ENCODE data around the gene HES3.

The HES3 gene

GRCh38 chr1:6224718-6225117, 19.3 kb upstream of the HES3 start:
- DNase-seq (ENCODE audit: extremely low read depth, insufficient read length): no peak
- peaks cover 35% of the 10 kb centered on the region for H3K36me3 ChIP-seq (ENCODE audit: control insufficient read depth, insufficient read depth, low read length)

DNA sequence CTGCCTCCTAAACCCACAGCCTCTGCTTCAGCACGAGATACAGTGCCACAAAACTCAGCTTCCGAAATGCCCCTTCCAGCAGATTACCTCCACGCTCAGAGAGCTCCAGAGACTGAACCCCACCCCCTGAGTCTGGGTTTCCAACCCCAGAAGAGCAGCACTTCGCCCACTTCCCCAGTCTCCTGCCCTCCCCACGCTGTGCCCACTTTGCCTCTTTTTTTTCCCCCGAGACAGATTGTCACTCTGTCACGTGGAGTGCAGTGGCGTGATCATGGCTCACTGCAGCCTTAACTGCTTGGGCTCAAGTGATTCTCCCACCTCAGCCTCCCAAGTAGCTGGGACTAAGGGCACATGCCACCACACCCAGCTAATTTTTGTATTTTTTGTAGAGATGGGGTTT, 18.3 kb upstream of the HES3 start:
- no peak for DNase-seq (ENCODE audit: extremely low read depth, insufficient read length)
- TF ChIP-seq, protein P1, sequence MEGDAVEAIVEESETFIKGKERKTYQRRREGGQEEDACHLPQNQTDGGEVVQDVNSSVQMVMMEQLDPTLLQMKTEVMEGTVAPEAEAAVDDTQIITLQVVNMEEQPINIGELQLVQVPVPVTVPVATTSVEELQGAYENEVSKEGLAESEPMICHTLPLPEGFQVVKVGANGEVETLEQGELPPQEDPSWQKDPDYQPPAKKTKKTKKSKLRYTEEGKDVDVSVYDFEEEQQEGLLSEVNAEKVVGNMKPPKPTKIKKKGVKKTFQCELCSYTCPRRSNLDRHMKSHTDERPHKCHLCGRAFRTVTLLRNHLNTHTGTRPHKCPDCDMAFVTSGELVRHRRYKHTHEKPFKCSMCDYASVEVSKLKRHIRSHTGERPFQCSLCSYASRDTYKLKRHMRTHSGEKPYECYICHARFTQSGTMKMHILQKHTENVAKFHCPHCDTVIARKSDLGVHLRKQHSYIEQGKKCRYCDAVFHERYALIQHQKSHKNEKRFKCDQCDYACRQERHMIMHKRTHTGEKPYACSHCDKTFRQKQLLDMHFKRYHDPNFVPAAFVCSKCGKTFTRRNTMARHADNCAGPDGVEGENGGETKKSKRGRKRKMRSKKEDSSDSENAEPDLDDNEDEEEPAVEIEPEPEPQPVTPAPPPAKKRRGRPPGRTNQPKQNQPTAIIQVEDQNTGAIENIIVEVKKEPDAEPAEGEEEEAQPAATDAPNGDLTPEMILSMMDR (IDR thresholded peaks at IDR 0.05; ENCODE audit: insufficient read depth, low read length, poor library complexity, severe bottlenecking): no peak
- Histone ChIP-seq H3K36me3 (ENCODE audit: control insufficient read depth, insufficient read depth, low read length) (peaks cover 32% of the 10 kb centered on the region), H3K4me3 (replicated peaks; ENCODE audit: low read depth, low read length) (no peak overlapping the region), H3K27me3 (replicated peaks; ENCODE audit: control insufficient read depth, insufficient read depth, low read length) (no peaks in the 10 kb centered on the region)

More at GRCh38 chr1:6224718-6225117, 19.3 kb upstream of the HES3 start:
- Histone ChIP-seq H3K4me3 (replicated peaks; ENCODE audit: low read depth, low read length) (no peak overlapping the region), H3K27me3 (replicated peaks; ENCODE audit: control insufficient read depth, insufficient read depth, low read length) (no peaks in the 10 kb centered on the region)
- TF ChIP-seq, protein P1 (IDR thresholded peaks at IDR 0.05; ENCODE audit: insufficient read depth, low read length, poor library complexity, severe bottlenecking): no peak

- Histone ChIP-seq H3K27me3 (replicated peaks; ENCODE audit: control insufficient read depth, insufficient read depth, low read length) (no peaks in the 10 kb centered on the region), H3K4me3 (replicated peaks; ENCODE audit: low read depth, low read length) (no peak overlapping the region), H3K36me3 (ENCODE audit: control insufficient read depth, insufficient read depth, low read length) (peaks cover 15% of the 10 kb centered on the region)
- TF ChIP-seq, protein P1 (IDR thresholded peaks at IDR 0.05; ENCODE audit: insufficient read depth, low read length, poor library complexity, severe bottlenecking): no peak
- DNase-seq (ENCODE audit: extremely low read depth, insufficient read length): no peak
Measured at GRCh38 chr1:6233376-6233775, 10.6 kb upstream of the HES3 start.

DNA sequence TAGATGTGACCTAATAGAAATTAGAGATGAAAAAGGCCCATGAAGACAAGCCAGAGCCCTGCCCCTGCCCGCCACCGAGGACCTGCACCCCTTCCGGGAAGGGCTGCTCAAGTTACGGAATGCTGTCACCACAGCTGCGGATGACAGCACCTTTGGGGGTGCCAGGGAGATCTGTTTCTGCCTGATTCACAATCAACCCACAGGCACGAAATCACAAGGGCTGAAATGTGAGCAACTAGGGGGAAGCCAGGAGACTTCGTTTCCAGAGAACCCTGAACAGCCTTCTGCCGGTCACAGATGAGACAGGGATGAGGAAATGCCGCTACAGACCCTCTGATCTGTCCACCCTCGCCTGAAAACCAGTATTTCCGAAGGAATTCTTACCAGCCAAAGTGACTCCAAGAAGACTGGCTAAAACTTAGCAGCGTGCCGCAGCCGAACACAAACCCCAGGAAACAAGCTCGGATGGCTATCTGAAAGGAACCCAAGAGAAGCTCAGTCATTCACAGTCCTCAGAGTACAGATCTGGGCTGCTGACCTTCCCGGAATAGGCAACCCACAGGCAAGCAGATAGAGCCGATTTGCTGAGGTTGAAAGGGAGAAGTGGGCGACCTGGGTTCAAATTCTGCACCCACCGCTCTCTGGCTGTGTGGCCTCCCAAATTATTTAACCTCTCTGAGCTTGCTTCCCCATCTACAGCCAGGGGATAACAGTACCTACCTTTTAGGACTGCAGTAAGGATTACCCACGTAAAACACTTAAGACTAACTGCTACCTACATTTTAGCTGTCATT, 9.3 kb upstream of the HES3 start:
- H3K36me3 ChIP-seq (ENCODE audit: control insufficient read depth, insufficient read depth, low read length): peaks cover 11% of the 10 kb centered on the region
- no peaks in the 10 kb centered on the region; the same call in 1 of the 2 replicates for H3K27me3 ChIP-seq (replicated peaks; ENCODE audit: control insufficient read depth, insufficient read depth, low read length)
- DNase-seq (ENCODE audit: extremely low read depth, insufficient read length): no peak
- TF ChIP-seq, protein P1 (IDR thresholded peaks at IDR 0.05; ENCODE audit: insufficient read depth, low read length, poor library complexity, severe bottlenecking): no peak
- H3K4me3 ChIP-seq (replicated peaks; ENCODE audit: low read depth, low read length): peak overlapping the region; percentile 88

DNA sequence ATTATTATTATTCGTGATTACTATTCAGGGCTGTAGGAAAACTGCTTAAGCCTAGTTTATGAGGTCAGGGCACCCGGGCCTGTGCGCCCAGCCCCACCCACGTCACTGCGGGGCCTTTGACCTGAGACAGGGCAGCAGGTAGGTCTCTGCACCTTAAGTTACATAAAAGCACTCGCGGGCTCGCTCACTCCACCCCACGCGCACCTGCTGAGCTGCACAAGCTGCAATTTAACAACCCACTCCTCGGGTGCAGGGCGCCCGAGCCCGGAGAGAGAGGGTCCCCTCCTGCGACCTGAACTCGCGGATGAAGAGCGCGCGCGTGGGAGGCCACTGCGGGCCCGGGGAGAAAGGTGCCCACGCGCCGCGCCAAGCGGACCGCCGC, 8.7 kb upstream of the HES3 start:
- DNase-seq (ENCODE audit: extremely low read depth, insufficient read length): peak; percentile 50
- Histone ChIP-seq H3K36me3 (ENCODE audit: control insufficient read depth, insufficient read depth, low read length) (peaks cover 11% of the 10 kb centered on the region), H3K27me3 (replicated peaks; ENCODE audit: control insufficient read depth, insufficient read depth, low read length) (no peaks in the 10 kb centered on the region; the same call in none of the 2 replicates), H3K4me3 (replicated peaks; ENCODE audit: low read depth, low read length) (peak overlapping the region; percentile 88)
- TF ChIP-seq, protein P1 (IDR thresholded peaks at IDR 0.05; ENCODE audit: insufficient read depth, low read length, poor library complexity, severe bottlenecking): no peak

Measured in GM06990 (cell line).